Activated naive CD8-positive, alpha-beta T cell treated with anti-CD3 and anti-CD28 coated beads for 36 hours (primary cell): ENCODE data around the gene MAST4. TPM values are rescaled to one million over a fixed set of nuclear protein-coding genes. Genes with fewer than 3 reads are reported as not detected.

Source experiments
- DNase-seq: peaks from one replicate; pipeline ENCODE4 v3.0.0; 2021
- H3K27ac Mint-ChIP-seq: one replicate; pipeline ENCODE4 v1.8.0; 2022; ENCODE audit warnings: mild to moderate bottlenecking, moderate library complexity, mixed read lengths
- H3K27me3 Mint-ChIP-seq: one replicate; pipeline ENCODE4 v1.8.0; 2022; ENCODE audit warnings: mild to moderate bottlenecking, mixed read lengths
- H3K36me3 Mint-ChIP-seq: one replicate; pipeline ENCODE4 v1.8.0; 2021; ENCODE audit warnings: mild to moderate bottlenecking, mixed read lengths
- H3K4me1 Mint-ChIP-seq: one replicate; pipeline ENCODE4 v1.8.0; 2021; ENCODE audit warnings: mixed read lengths
- H3K4me3 Mint-ChIP-seq: one replicate; pipeline ENCODE4 v1.8.0; 2022; ENCODE audit warnings: mild to moderate bottlenecking, moderate library complexity, mixed read lengths
- H3K9me3 Mint-ChIP-seq: one replicate; pipeline ENCODE4 v1.8.0; 2022; ENCODE audit warnings: mixed read lengths
- total RNA-seq, 2 experiments: library from RNA; stranded (reverse); gene quantifications; one replicate each; pipeline ENCODE4 v1.2.3, GENCODE V29; 2021

The MAST4 gene
- total RNA-seq, 2 experiments from 2014 or later = 8.9 to 9.8 TPM

- Mint-ChIP-seq H3K4me1 (no peaks in the 10 kb centered on the region), H3K4me3 (no peak overlapping the region), H3K27me3 (no peaks in the 10 kb centered on the region), H3K9me3 (no peaks in the 10 kb centered on the region), H3K36me3 (peaks cover 21% of the 10 kb centered on the region), H3K27ac (no peak overlapping the region)
- no peak for DNase-seq
Observed at GRCh38 chr5:67147760-67148159, 551.6 kb downstream of the MAST4 start.

GRCh38 chr5:67149057-67149950 is 553.1 kb downstream of the MAST4 start:
- peaks cover 5% of the 10 kb centered on the region for H3K4me1 Mint-ChIP-seq
- H3K4me3 Mint-ChIP-seq = no peak overlapping the region
- no peak overlapping the region for H3K27ac Mint-ChIP-seq
- no peaks in the 10 kb centered on the region for H3K27me3 Mint-ChIP-seq
- H3K9me3 Mint-ChIP-seq = no peaks in the 10 kb centered on the region
- no peak for DNase-seq
- H3K36me3 Mint-ChIP-seq = peaks cover 18% of the 10 kb centered on the region

GRCh38 chr5:67149951-67150523 is 553.8 kb downstream of the MAST4 start:
- H3K4me3 Mint-ChIP-seq = no peak overlapping the region
- peaks cover 5% of the 10 kb centered on the region for H3K4me1 Mint-ChIP-seq
- H3K27ac Mint-ChIP-seq = no peak overlapping the region
- H3K36me3 Mint-ChIP-seq = peaks cover 15% of the 10 kb centered on the region
- no peaks in the 10 kb centered on the region for H3K9me3 Mint-ChIP-seq
- no peak for DNase-seq
- H3K27me3 Mint-ChIP-seq = no peaks in the 10 kb centered on the region

GRCh38 chr5:67152400-67152799 is 556.2 kb downstream of the MAST4 start:
- no peak for DNase-seq
- Mint-ChIP-seq H3K9me3 (no peaks in the 10 kb centered on the region), H3K4me1 (peaks cover 9% of the 10 kb centered on the region), H3K27ac (no peak overlapping the region), H3K4me3 (no peak overlapping the region), H3K36me3 (peaks cover 15% of the 10 kb centered on the region), H3K27me3 (no peaks in the 10 kb centered on the region)

GRCh38 chr5:67153292-67153691 is 557.1 kb downstream of the MAST4 start:
- Mint-ChIP-seq H3K27ac (no peak overlapping the region), H3K27me3 (no peaks in the 10 kb centered on the region), H3K9me3 (no peaks in the 10 kb centered on the region), H3K4me1 (peaks cover 13% of the 10 kb centered on the region), H3K4me3 (no peak overlapping the region), H3K36me3 (peaks cover 15% of the 10 kb centered on the region)
- no peak for DNase-seq

- H3K4me1 Mint-ChIP-seq = peaks cover 16% of the 10 kb centered on the region
Observed at GRCh38 chr5:67154556-67155206, 558.5 kb downstream of the MAST4 start.

GRCh38 chr5:67156976-67157583 is 560.9 kb downstream of the MAST4 start:
- H3K4me1 Mint-ChIP-seq = peaks cover 39% of the 10 kb centered on the region
- no peak for DNase-seq
- H3K27ac Mint-ChIP-seq = no peak overlapping the region
- H3K27me3 Mint-ChIP-seq = no peaks in the 10 kb centered on the region
- no peak overlapping the region for H3K4me3 Mint-ChIP-seq
- no peaks in the 10 kb centered on the region for H3K9me3 Mint-ChIP-seq
- no peaks in the 10 kb centered on the region for H3K36me3 Mint-ChIP-seq

More at GRCh38 chr5:67154556-67155206, 558.5 kb downstream of the MAST4 start:
- peaks cover 13% of the 10 kb centered on the region for H3K36me3 Mint-ChIP-seq
- H3K9me3 Mint-ChIP-seq = no peaks in the 10 kb centered on the region
- no peak overlapping the region for H3K4me3 Mint-ChIP-seq
- no peak for DNase-seq
- no peaks in the 10 kb centered on the region for H3K27me3 Mint-ChIP-seq
- no peak overlapping the region for H3K27ac Mint-ChIP-seq

GRCh38 chr5:67160272-67160671 is 564.1 kb downstream of the MAST4 start:
- Mint-ChIP-seq H3K4me1 (peaks cover 42% of the 10 kb centered on the region), H3K4me3 (no peak overlapping the region), H3K9me3 (no peaks in the 10 kb centered on the region), H3K27me3 (no peaks in the 10 kb centered on the region), H3K36me3 (peaks cover 21% of the 10 kb centered on the region), H3K27ac (no peak overlapping the region)
- no peak for DNase-seq

- Mint-ChIP-seq H3K27ac (peak overlapping the region; percentile 42), H3K9me3 (no peaks in the 10 kb centered on the region), H3K36me3 (peaks cover 21% of the 10 kb centered on the region), H3K27me3 (no peaks in the 10 kb centered on the region), H3K4me1 (peaks cover 47% of the 10 kb centered on the region), H3K4me3 (no peak overlapping the region)
- no peak for DNase-seq
Observed at GRCh38 chr5:67160985-67161384, 564.8 kb downstream of the MAST4 start.

- DNase-seq = no peak
- no peak overlapping the region for H3K4me3 Mint-ChIP-seq
- peaks cover 21% of the 10 kb centered on the region for H3K36me3 Mint-ChIP-seq
- peaks cover 50% of the 10 kb centered on the region for H3K4me1 Mint-ChIP-seq
- no peaks in the 10 kb centered on the region for H3K27me3 Mint-ChIP-seq
- no peaks in the 10 kb centered on the region for H3K9me3 Mint-ChIP-seq
- H3K27ac Mint-ChIP-seq = peak overlapping the region; percentile 16
Observed at GRCh38 chr5:67161767-67162166, 565.6 kb downstream of the MAST4 start.

- no peak overlapping the region for H3K27ac Mint-ChIP-seq
- peaks cover 56% of the 10 kb centered on the region for H3K4me1 Mint-ChIP-seq
- no peak for DNase-seq
- no peaks in the 10 kb centered on the region for H3K27me3 Mint-ChIP-seq
- H3K4me3 Mint-ChIP-seq = no peak overlapping the region
- peaks cover 22% of the 10 kb centered on the region for H3K36me3 Mint-ChIP-seq
- H3K9me3 Mint-ChIP-seq = no peaks in the 10 kb centered on the region
Observed at GRCh38 chr5:67163231-67163756, 567.1 kb downstream of the MAST4 start.

GRCh38 chr5:67163863-67164595 is 567.8 kb downstream of the MAST4 start:
- H3K36me3 Mint-ChIP-seq = peaks cover 22% of the 10 kb centered on the region
- H3K4me3 Mint-ChIP-seq = peak overlapping the region; percentile 50
- no peaks in the 10 kb centered on the region for H3K9me3 Mint-ChIP-seq
- H3K27me3 Mint-ChIP-seq = no peaks in the 10 kb centered on the region
- DNase-seq = no peak
- peaks cover 56% of the 10 kb centered on the region for H3K4me1 Mint-ChIP-seq
- peak overlapping the region; percentile 56 for H3K27ac Mint-ChIP-seq

GRCh38 chr5:67164856-67165525 is 568.8 kb downstream of the MAST4 start:
- Mint-ChIP-seq H3K4me3 (peak overlapping the region; percentile 80), H3K27ac (peak overlapping the region; percentile 95), H3K36me3 (peaks cover 22% of the 10 kb centered on the region), H3K4me1 (peaks cover 51% of the 10 kb centered on the region), H3K9me3 (no peaks in the 10 kb centered on the region), H3K27me3 (no peaks in the 10 kb centered on the region)
- DNase-seq = no peak
